Ovary (tissue), 3 donors: ENCODE results near the gene DAB1.

ENCODE experiments used
- CTCF ChIP-seq, 3 donors: fragments of 450-650 bp in 2 of 3; fragments of 200-600 bp in 1 of 3; IDR thresholded peaks; one replicate each; pipeline versions ENCODE4 v1.5.1 to v1.8.0; 2016 to 2022; ENCODE audit warnings: antibody characterized with exemption in 3 of 3, mild to moderate bottlenecking in 1 of 3
- POLR2A ChIP-seq: fragments of 450-650 bp; IDR thresholded peaks from one replicate; pipeline ENCODE4 v1.6.1; 2017; ENCODE audit warnings: antibody characterized with exemption, mild to moderate bottlenecking, moderate library complexity
- donor health status: DM: no; HTN: no; CAD: no.

DNA sequence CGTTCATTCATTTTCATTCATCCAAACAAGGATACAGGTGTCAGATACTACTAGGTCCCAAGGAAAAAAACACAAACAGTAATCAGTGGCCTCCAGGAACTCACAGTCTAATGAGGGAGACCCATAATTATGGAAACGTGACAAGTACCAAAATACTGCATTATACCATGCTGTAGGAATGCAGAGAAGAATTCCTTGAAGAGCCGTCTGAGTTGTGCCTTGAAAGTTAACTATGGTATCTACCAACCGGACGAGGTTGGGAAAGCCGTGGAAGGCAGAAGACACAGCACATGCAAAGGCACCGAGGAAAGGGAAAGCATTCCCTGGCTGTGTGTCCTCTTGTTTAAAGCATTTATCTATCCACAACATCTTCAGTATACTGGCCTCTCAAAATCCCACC lies 206.0 kb downstream of the DAB1 start:
- TF ChIP-seq POLR2A: no peak
- TF ChIP-seq CTCF (IDR thresholded peaks at IDR 0.05): no peak
